ENCODE measurements around the gene CTXND1. TPM values are rescaled to one million over a fixed set of nuclear protein-coding genes. Genes with fewer than 3 reads are reported as not detected.

Gene CTXND1
- total and polyA plus RNA-seq, 2 of the 8 experiments (the other 6 are each of a cell fraction or from before 2014, with no cell fraction given), result 0.03 TPM; not detected in 1

GRCh38 chr15:80186066-80186465 is 65.9 kb downstream of the CTXND1 start (continued):
- TF ChIP-seq KDM5A (IDR thresholded peaks at IDR 0.05; ENCODE audit: low read length), result no peak

All from H1 (cell line).